Activated T-helper 1 cell treated with anti-CD3 and anti-CD28 coated beads, Interleukin-12 subunit alpha, Interleukin-12 subunit beta, Interleukin-2, Interleukin-4 antibody, amounts not matched to agents 30 ng/mL and 10 ng/mL and 1 ng/mL, durations not matched to agents 14 hours and 24 hours and 36 hours (primary cell): ENCODE results near the gene HS3ST4. TPM values are rescaled to one million over a fixed set of nuclear protein-coding genes. Genes with fewer than 3 reads are reported as not detected.

Source experiments
- DNase-seq: peaks from one replicate; pipeline ENCODE4 v3.0.0; 2021; ENCODE audit warnings: low spot score
- H3K27ac Mint-ChIP-seq: one replicate; pipeline ENCODE4 v1.8.0; 2021; ENCODE audit warnings: mild to moderate bottlenecking, mixed read lengths
- H3K27me3 Mint-ChIP-seq: one replicate; pipeline ENCODE4 v1.8.0; 2022; ENCODE audit warnings: mild to moderate bottlenecking, moderate library complexity, mixed read lengths; ENCODE audit not compliant: insufficient read depth
- H3K36me3 Mint-ChIP-seq: one replicate; pipeline ENCODE4 v1.8.0; 2021; ENCODE audit warnings: low read depth, mixed read lengths
- H3K4me1 Mint-ChIP-seq: one replicate; pipeline ENCODE4 v1.8.0; 2021; ENCODE audit warnings: low read depth, mixed read lengths
- H3K4me3 Mint-ChIP-seq: one replicate; pipeline ENCODE4 v1.8.0; 2021; ENCODE audit warnings: mild to moderate bottlenecking, moderate library complexity, mixed read lengths
- H3K9me3 Mint-ChIP-seq: one replicate; pipeline ENCODE4 v1.8.0; 2021; ENCODE audit warnings: mixed read lengths
- intact Hi-C: fragments of 100-400 bp; cut with micrococcal nuclease; formaldehyde crosslinking; loops from one replicate; pipeline ENCODE4 v1.15.1; 2024
- total RNA-seq: library from RNA; stranded (reverse); gene quantifications from 2 replicates; pipeline ENCODE4 v1.2.3, GENCODE V29; 2022

The HS3ST4 gene
- total RNA-seq, 1 donor from 2014 or later = not detected

DNA sequence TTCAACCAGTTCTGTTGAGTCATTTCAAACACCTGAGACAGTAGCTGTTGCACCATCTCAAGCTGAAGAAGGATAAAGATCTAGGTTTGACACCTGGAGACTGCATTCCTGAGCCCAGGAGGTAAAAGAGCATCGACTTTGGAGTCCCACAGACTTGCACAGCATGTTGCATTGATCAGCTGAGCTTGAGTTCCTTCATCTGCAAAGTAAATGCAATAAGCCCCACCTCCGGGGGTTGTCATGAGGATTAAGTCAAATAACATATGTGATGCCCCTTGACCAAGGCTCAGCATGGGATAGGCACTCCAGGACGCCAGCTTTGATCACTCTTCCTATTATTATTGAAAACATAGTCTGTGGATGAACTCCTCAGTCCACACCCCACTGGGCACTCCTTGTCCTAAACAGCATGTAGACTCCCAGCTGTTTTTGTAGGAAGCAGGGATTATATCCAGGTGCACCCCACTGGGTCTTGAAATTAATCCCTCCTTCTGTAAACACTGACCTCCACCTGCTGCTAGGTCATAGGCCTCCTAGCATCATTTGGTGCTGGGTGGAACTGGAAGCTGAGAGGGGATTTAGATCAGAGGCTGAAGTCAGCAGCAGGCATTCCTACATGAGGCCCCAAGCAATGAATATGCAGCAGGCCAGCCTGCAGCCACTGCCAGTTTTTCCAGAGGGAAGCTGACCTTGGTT lies 259.0 kb downstream of the HS3ST4 start:
- Mint-ChIP-seq H3K27ac (no peak overlapping the region), H3K27me3 (peaks cover 2% of the 10 kb centered on the region), H3K9me3 (peaks cover under 1% of the 10 kb centered on the region), H3K36me3 (no peaks in the 10 kb centered on the region), H3K4me3 (no peak overlapping the region), H3K4me1 (no peaks in the 10 kb centered on the region)
- intact Hi-C loops = no loop called here
- DNase-seq = no peak

DNA sequence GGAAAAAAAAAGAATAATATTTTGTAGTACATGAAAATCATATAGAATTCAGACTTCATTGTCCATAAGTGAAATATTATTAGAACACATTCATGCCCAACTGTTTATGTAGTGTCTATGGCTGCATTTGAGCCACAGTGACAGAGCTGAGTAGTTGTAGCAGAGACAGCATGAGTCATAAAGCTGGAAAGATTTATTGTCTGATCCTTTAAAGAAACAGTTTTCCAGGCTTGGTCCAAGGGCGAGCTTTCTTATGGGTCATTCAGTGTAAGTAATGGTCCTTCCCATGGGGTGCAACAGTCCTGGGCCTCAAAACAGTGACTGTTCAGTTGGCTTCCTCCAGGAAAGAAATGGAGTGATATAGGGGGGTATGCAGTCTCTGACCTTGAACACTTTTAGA lies 260.2 kb downstream of the HS3ST4 start:
- Mint-ChIP-seq H3K4me1 (no peaks in the 10 kb centered on the region), H3K9me3 (no peaks in the 10 kb centered on the region), H3K27me3 (peaks cover 4% of the 10 kb centered on the region), H3K4me3 (no peak overlapping the region), H3K27ac (no peak overlapping the region), H3K36me3 (no peaks in the 10 kb centered on the region)
- DNase-seq = no peak
- intact Hi-C loops = no loop called here

DNA sequence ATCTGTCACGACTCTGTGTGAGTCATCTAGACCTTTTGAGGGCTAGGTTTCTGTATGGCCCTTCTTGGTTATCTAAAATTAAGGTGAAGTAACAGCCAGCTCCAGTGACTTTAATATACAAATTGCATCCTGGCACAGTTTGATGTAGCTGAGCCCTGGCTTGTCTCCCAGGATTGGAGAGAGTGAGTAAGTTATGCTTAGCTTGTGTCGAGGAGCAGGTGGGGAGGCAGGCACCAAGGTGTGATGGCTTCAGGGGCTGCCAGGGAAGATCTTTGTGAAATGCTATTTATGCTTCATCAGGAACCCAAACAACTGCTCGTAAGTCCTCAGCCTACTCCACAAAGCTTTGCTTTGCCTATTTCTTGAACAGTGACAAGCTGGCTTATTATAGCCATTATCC lies 261.2 kb downstream of the HS3ST4 start:
- DNase-seq = no peak
- H3K27ac Mint-ChIP-seq = no peak overlapping the region
- H3K27me3 Mint-ChIP-seq = peaks cover 2% of the 10 kb centered on the region
- no peak overlapping the region for H3K4me3 Mint-ChIP-seq
- no peaks in the 10 kb centered on the region for H3K4me1 Mint-ChIP-seq
- intact Hi-C loops = no loop called here
- H3K36me3 Mint-ChIP-seq = no peaks in the 10 kb centered on the region
- H3K9me3 Mint-ChIP-seq = peaks cover 4% of the 10 kb centered on the region

DNA sequence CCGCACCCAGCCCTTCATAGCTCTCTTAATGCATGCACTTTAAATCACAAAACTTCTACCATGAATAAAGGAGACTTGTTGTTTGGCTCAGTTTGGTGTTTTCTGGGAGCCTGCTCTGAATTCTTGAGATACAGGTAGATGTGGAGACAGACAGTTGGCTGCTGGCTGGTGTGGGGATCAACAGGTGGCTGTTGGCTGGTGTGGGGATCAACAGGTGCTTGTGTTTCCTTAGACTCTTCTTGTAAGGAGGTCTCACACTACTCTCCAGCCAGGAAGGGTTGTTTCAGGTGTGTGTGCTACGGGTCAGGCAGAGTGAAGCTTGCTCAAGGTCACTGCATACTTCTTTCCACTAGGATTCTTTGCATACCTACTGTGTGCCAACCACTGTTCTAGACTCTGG lies 265.9 kb downstream of the HS3ST4 start:
- Mint-ChIP-seq H3K4me1 (no peaks in the 10 kb centered on the region), H3K27ac (no peak overlapping the region), H3K27me3 (peaks cover 11% of the 10 kb centered on the region), H3K4me3 (no peak overlapping the region), H3K9me3 (peaks cover 5% of the 10 kb centered on the region), H3K36me3 (no peaks in the 10 kb centered on the region)
- intact Hi-C loops = no loop called here
- DNase-seq = no peak

DNA sequence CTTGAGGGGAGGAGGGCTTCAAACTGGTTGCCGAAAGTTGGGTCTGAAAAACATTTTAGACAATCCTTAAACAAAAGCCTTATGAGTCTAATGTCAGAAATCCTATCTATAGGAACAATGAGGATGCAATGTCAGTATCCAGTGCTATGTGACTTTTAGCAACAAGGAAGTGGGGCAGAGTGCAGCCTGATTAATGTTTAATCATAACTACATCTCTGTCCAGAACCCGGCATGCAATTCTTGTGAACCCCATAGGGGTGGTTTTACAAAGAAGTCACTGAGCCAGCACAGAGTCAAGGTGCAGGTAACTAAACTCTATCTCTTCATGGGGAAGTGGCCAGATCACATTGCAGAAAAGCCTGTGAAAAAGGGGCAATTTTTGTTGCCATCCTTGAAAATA lies 267.5 kb downstream of the HS3ST4 start:
- Mint-ChIP-seq H3K36me3 (no peaks in the 10 kb centered on the region), H3K9me3 (peaks cover 5% of the 10 kb centered on the region), H3K4me1 (peaks cover 6% of the 10 kb centered on the region), H3K27ac (no peak overlapping the region), H3K27me3 (peaks cover 11% of the 10 kb centered on the region), H3K4me3 (no peak overlapping the region)
- intact Hi-C loops = no loop called here
- DNase-seq = no peak

DNA sequence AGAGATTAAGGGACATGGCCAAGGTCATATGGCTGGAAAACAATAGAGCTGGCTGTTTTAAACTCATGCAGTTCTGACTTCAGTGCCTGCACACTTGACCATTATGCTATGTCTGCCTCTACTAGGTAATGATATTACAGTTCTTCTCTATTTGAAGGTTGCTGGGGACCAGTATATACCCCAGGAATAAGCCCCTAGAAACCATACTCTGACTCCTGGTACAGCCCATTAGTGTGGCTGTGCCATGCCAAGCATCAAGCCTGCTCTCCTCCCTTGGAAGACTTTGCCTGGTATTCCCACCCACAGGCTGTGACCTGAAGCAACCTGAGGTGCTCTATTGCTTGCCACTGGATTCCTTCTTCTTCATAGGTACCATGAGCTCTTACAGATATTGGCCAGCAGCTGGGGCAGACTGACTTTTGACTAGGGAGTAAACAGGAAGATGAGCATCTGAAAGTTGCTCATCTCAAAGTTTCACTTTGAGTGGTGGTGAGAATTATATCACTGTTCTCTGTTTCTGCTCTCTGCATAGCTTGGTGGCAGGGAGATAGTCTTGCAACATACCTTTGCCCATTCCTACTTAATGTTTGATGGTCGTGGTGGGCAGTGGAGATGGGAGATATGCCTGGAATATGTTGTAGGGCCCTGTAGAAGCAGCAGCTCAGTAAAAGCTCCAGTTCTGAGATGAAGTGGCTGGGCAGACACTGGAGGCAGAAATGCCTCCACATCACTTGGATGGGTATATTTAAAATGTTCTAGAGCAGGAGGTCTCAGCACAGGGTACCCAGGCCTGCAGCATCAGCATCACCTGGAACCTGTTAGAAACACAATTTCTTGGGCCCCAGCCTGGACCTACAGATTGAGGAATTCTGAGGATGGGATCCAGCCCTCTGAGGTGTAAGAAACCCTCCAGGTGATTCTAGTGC lies 274.7 kb downstream of the HS3ST4 start:
- intact Hi-C loops = loop anchor here (1.0 to 5.0 kb wide), 4 partner anchors 632 to 1351 kb away; no protein-coding TSS in a partner anchor
- peaks cover 50% of the 10 kb centered on the region for H3K4me1 Mint-ChIP-seq
- peak overlapping the region; percentile 49 for H3K4me3 Mint-ChIP-seq
- peak overlapping the region; percentile 89 for H3K27ac Mint-ChIP-seq
- peaks cover 10% of the 10 kb centered on the region for H3K9me3 Mint-ChIP-seq
- DNase-seq = peak; percentile 26
- peaks cover 6% of the 10 kb centered on the region for H3K36me3 Mint-ChIP-seq
- H3K27me3 Mint-ChIP-seq = peaks cover 6% of the 10 kb centered on the region

DNA sequence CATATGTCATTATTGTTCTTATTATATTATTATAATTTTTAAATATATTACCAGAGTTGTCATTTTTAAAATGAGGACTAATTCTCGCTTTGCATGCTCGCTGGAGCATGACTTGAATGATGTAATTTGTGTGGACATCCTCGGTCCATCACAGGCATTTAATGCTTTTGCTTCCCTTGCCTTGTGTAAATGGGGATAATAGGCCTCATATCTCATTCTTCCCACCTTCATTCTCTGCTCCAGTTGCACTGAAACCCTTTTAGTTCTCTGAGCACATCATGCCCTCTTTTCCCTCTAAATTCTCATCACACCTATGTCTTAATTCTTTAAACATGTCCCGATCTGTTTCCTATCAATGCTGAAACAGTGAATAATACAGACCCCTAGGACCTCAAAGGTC lies 285.4 kb downstream of the HS3ST4 start:
- no peaks in the 10 kb centered on the region for H3K9me3 Mint-ChIP-seq
- peaks cover 8% of the 10 kb centered on the region for H3K27me3 Mint-ChIP-seq
- intact Hi-C loops = no loop called here
- H3K36me3 Mint-ChIP-seq = no peaks in the 10 kb centered on the region
- no peak for DNase-seq
- no peak overlapping the region for H3K4me3 Mint-ChIP-seq
- H3K27ac Mint-ChIP-seq = no peak overlapping the region
- no peaks in the 10 kb centered on the region for H3K4me1 Mint-ChIP-seq

DNA sequence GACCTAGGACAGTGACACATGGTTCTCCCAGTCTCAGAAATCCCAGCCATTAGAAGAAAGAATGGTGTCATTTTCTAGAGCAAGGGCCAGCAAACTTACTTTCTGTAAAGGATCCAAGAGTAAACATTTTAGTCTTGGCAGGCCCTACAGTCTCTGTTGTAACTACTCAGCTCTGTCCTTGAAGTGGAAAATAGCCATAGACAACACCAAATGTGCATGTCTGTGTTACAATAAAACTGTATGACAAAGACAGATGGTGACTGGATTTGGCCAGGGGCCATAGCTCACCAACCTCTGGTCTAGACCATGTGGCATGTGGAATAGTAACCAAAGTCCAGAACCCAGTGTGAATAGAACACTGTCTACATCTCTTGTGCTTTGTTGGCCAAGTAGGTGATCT lies 286.5 kb downstream of the HS3ST4 start:
- no peak for DNase-seq
- intact Hi-C loops = no loop called here
- H3K4me1 Mint-ChIP-seq = no peaks in the 10 kb centered on the region
- H3K27me3 Mint-ChIP-seq = peaks cover 6% of the 10 kb centered on the region
- H3K9me3 Mint-ChIP-seq = no peaks in the 10 kb centered on the region
- no peak overlapping the region for H3K27ac Mint-ChIP-seq
- H3K36me3 Mint-ChIP-seq = no peaks in the 10 kb centered on the region
- no peak overlapping the region for H3K4me3 Mint-ChIP-seq

DNA sequence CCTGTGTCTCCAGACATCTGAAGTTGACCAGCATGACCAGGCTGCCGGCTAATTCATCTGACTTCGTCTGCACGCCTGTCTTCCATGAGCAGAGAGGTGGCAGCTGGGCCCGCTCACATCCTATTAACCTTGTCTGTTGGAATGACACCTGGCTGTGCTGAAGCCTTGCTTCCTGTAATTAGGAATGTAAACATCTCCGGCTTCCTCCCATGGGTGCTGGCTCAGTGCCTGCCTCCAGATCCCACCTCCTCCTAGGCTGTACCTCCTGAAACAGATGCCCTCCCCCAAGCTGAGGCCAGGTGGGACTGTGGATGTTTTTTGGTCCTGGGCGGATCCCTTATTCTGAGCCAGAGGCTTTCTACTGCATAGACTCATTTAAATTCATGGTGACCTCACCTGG lies 296.3 kb downstream of the HS3ST4 start:
- Mint-ChIP-seq H3K4me1 (no peaks in the 10 kb centered on the region), H3K9me3 (peaks cover 5% of the 10 kb centered on the region), H3K27ac (no peak overlapping the region), H3K27me3 (peaks cover 3% of the 10 kb centered on the region), H3K36me3 (no peaks in the 10 kb centered on the region), H3K4me3 (no peak overlapping the region)
- DNase-seq = no peak
- intact Hi-C loops = no loop called here

DNA sequence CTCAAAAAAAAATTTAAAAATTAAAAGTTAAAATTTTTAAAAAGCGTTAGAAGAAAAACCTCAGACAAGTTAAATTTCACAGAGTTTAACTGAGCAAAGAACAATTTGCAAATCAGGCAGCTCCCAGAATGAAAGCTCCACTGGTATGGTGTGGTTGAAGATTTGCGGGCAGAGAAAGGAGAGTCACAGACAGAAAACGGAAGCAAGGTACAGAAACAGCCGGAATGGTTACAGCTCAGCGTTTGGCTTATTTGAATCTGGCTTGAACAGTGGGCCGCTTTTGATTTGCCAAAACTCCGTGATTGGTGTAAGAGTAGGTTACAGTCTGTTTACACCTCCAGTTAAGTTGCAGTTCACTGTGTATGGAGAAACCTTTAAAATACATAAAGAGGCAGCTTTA lies 297.1 kb downstream of the HS3ST4 start:
- Mint-ChIP-seq H3K27ac (no peak overlapping the region), H3K9me3 (peaks cover 5% of the 10 kb centered on the region), H3K27me3 (peaks cover 3% of the 10 kb centered on the region), H3K4me1 (no peaks in the 10 kb centered on the region), H3K4me3 (no peak overlapping the region), H3K36me3 (no peaks in the 10 kb centered on the region)
- intact Hi-C loops = no loop called here
- DNase-seq = no peak

DNA sequence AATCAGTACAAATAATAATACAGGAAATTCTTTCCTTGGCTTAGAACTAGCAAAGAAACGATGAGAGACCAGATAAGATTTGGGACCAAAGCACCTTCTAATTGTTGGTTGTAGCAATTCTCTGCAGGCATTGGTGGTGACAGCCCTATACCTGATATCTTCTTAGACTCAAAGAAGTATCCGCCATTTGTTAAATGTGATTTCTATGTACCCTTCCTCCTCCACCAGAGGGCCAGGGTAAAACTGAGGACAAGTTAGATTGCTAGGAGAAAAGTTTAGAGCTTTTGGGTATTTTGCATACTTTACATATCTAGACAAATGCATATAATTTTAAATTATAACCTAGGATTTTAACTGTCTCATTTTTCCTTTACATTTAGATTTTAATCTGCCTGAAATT lies 304.3 kb downstream of the HS3ST4 start:
- intact Hi-C loops = no loop called here

DNA sequence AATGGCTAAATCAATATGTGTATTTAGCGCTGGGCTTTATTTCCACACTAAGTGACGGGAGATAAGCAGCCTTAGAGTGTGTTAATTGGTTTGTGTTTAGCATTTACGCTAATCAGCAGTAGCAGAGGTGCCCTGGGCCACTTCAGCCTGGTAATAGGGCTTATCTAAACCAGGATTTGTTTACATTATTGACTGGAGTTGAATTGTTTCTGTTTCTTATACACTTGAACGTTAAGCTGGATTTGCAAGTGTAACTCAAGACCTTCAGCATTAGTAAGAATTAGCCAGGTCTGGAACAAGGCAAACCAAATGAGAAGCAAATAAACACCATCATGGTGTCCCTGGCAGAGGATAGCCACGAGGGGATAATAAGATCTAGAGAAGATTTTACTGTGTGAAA lies 313.6 kb downstream of the HS3ST4 start:
- H3K36me3 Mint-ChIP-seq = no peaks in the 10 kb centered on the region
- no peaks in the 10 kb centered on the region for H3K4me1 Mint-ChIP-seq
- DNase-seq = no peak
- intact Hi-C loops = no loop called here
- H3K27me3 Mint-ChIP-seq = peaks cover 2% of the 10 kb centered on the region
- H3K4me3 Mint-ChIP-seq = no peak overlapping the region
- no peak overlapping the region for H3K27ac Mint-ChIP-seq
- peaks cover 25% of the 10 kb centered on the region for H3K9me3 Mint-ChIP-seq

More for the DNA sequence above, 304.3 kb downstream of the HS3ST4 start:
- no peak overlapping the region for H3K4me3 Mint-ChIP-seq
- H3K9me3 Mint-ChIP-seq = peaks cover 5% of the 10 kb centered on the region
- no peaks in the 10 kb centered on the region for H3K27me3 Mint-ChIP-seq
- no peaks in the 10 kb centered on the region for H3K36me3 Mint-ChIP-seq
- H3K27ac Mint-ChIP-seq = no peak overlapping the region
- no peak for DNase-seq
- no peaks in the 10 kb centered on the region for H3K4me1 Mint-ChIP-seq

DNA sequence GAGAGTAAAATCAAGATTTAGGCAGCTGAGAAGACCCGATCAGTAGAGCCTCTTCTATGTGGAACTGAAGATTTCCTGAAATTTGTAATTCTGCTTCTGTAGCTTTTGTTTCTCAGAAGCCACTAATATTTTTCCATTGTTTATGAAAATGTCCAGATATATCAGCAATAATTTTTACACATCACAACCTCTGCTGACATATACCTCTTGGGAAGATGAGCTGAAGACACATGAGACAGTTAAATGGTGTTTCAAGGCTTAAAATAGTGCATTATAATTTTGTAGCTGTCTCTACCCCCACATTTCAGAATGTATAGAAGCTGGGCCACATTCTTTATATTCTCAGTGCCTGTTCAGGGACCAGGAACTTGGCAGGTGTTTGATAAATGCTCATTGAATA lies 320.6 kb downstream of the HS3ST4 start:
- H3K27me3 Mint-ChIP-seq = no peaks in the 10 kb centered on the region
- no peak overlapping the region for H3K27ac Mint-ChIP-seq
- peaks cover 20% of the 10 kb centered on the region for H3K9me3 Mint-ChIP-seq
- no peak for DNase-seq
- no peak overlapping the region for H3K4me3 Mint-ChIP-seq
- no peaks in the 10 kb centered on the region for H3K36me3 Mint-ChIP-seq
- no peaks in the 10 kb centered on the region for H3K4me1 Mint-ChIP-seq
- intact Hi-C loops = no loop called here
